IPS-15b (cell line): ENCODE data around the gene LRRC4C.

ENCODE experiments used
- H3K27me3 ChIP-seq: one replicate; pipeline ENCODE4 v1.6.1; 2013; ENCODE audit warnings: low read length; ENCODE audit not compliant: control insufficient read depth, insufficient read depth
- H3K36me3 ChIP-seq: one replicate; pipeline ENCODE4 v1.6.1; 2013; ENCODE audit warnings: low read length; ENCODE audit not compliant: control insufficient read depth, insufficient read depth
- H3K4me1 ChIP-seq: one replicate; pipeline ENCODE4 v1.6.1; 2013; ENCODE audit warnings: mild to moderate bottlenecking, low read length; ENCODE audit not compliant: control insufficient read depth, insufficient read depth
- H3K4me3 ChIP-seq: one replicate; pipeline ENCODE4 v1.5.1; 2013; ENCODE audit warnings: low read depth, low read length
- H3K9ac ChIP-seq: one replicate; pipeline ENCODE4 v1.6.1; 2013; ENCODE audit warnings: low read depth, mild to moderate bottlenecking, low read length
- H3K9me3 ChIP-seq: one replicate; pipeline ENCODE4 v1.6.1; 2013; ENCODE audit warnings: mild to moderate bottlenecking, low read length; ENCODE audit not compliant: control insufficient read depth, insufficient read depth

Gene LRRC4C

GRCh38 chr11:41382927-41383326, 76.5 kb downstream of the LRRC4C start:
- no peaks in the 10 kb centered on the region for H3K9me3 ChIP-seq
- H3K36me3 ChIP-seq, result no peaks in the 10 kb centered on the region
- H3K9ac ChIP-seq, result no peak overlapping the region
- H3K4me1 ChIP-seq, result peaks cover 12% of the 10 kb centered on the region
- H3K4me3 ChIP-seq, result no peak overlapping the region
- H3K27me3 ChIP-seq, result no peaks in the 10 kb centered on the region

GRCh38 chr11:41379084-41379483, 80.4 kb downstream of the LRRC4C start:
- Histone ChIP-seq H3K36me3 (no peaks in the 10 kb centered on the region), H3K4me3 (no peak overlapping the region), H3K9me3 (no peaks in the 10 kb centered on the region), H3K9ac (no peak overlapping the region), H3K27me3 (no peaks in the 10 kb centered on the region), H3K4me1 (peaks cover 12% of the 10 kb centered on the region)

- no peaks in the 10 kb centered on the region for H3K27me3 ChIP-seq
- no peaks in the 10 kb centered on the region for H3K36me3 ChIP-seq
- no peak overlapping the region for H3K4me3 ChIP-seq
- no peaks in the 10 kb centered on the region for H3K9me3 ChIP-seq
- peaks cover 7% of the 10 kb centered on the region for H3K4me1 ChIP-seq
- no peak overlapping the region for H3K9ac ChIP-seq
These were observed 81.6 kb downstream of the LRRC4C start for GRCh38 chr11:41377709-41378394.

GRCh38 chr11:41351825-41352224, 107.6 kb downstream of the LRRC4C start:
- Histone ChIP-seq H3K9me3 (no peaks in the 10 kb centered on the region), H3K36me3 (no peaks in the 10 kb centered on the region), H3K27me3 (no peaks in the 10 kb centered on the region), H3K4me3 (no peak overlapping the region), H3K4me1 (no peaks in the 10 kb centered on the region), H3K9ac (no peak overlapping the region)

- H3K9me3 ChIP-seq, result no peaks in the 10 kb centered on the region
- no peak overlapping the region for H3K4me3 ChIP-seq
- H3K4me1 ChIP-seq, result no peaks in the 10 kb centered on the region
- H3K36me3 ChIP-seq, result no peaks in the 10 kb centered on the region
- H3K27me3 ChIP-seq, result no peaks in the 10 kb centered on the region
- H3K9ac ChIP-seq, result no peak overlapping the region
These were observed 113.4 kb downstream of the LRRC4C start for GRCh38 chr11:41346042-41346441.

- Histone ChIP-seq H3K4me3 (no peak overlapping the region), H3K4me1 (no peaks in the 10 kb centered on the region), H3K27me3 (no peaks in the 10 kb centered on the region), H3K9me3 (no peaks in the 10 kb centered on the region), H3K36me3 (no peaks in the 10 kb centered on the region), H3K9ac (no peak overlapping the region)
These were observed 125.2 kb downstream of the LRRC4C start for GRCh38 chr11:41334007-41334933.

- Histone ChIP-seq H3K27me3 (no peaks in the 10 kb centered on the region), H3K4me1 (no peaks in the 10 kb centered on the region), H3K4me3 (no peak overlapping the region), H3K36me3 (no peaks in the 10 kb centered on the region), H3K9ac (no peak overlapping the region), H3K9me3 (no peaks in the 10 kb centered on the region)
These were observed 126.1 kb downstream of the LRRC4C start for GRCh38 chr11:41333357-41333756.

GRCh38 chr11:41328324-41328723, 131.1 kb downstream of the LRRC4C start:
- no peaks in the 10 kb centered on the region for H3K4me1 ChIP-seq
- H3K36me3 ChIP-seq, result no peaks in the 10 kb centered on the region
- H3K27me3 ChIP-seq, result no peaks in the 10 kb centered on the region
- H3K4me3 ChIP-seq, result no peak overlapping the region
- H3K9ac ChIP-seq, result no peak overlapping the region
- no peaks in the 10 kb centered on the region for H3K9me3 ChIP-seq

GRCh38 chr11:41323446-41323845, 136.0 kb downstream of the LRRC4C start:
- H3K27me3 ChIP-seq, result no peaks in the 10 kb centered on the region
- no peaks in the 10 kb centered on the region for H3K36me3 ChIP-seq
- no peak overlapping the region for H3K4me3 ChIP-seq
- no peak overlapping the region for H3K9ac ChIP-seq
- H3K9me3 ChIP-seq, result no peaks in the 10 kb centered on the region
- no peaks in the 10 kb centered on the region for H3K4me1 ChIP-seq

- H3K9ac ChIP-seq, result no peak overlapping the region
- no peaks in the 10 kb centered on the region for H3K4me1 ChIP-seq
- no peaks in the 10 kb centered on the region for H3K36me3 ChIP-seq
- H3K27me3 ChIP-seq, result no peaks in the 10 kb centered on the region
- no peaks in the 10 kb centered on the region for H3K9me3 ChIP-seq
- no peak overlapping the region for H3K4me3 ChIP-seq
These were observed 138.8 kb downstream of the LRRC4C start for GRCh38 chr11:41320653-41321052.

- no peaks in the 10 kb centered on the region for H3K36me3 ChIP-seq
- H3K4me3 ChIP-seq, result no peak overlapping the region
- no peak overlapping the region for H3K9ac ChIP-seq
- no peaks in the 10 kb centered on the region for H3K4me1 ChIP-seq
- H3K27me3 ChIP-seq, result no peaks in the 10 kb centered on the region
- H3K9me3 ChIP-seq, result no peaks in the 10 kb centered on the region
These were observed 139.2 kb downstream of the LRRC4C start for GRCh38 chr11:41320238-41320637.

GRCh38 chr11:41319434-41319833, 140.0 kb downstream of the LRRC4C start:
- Histone ChIP-seq H3K9ac (no peak overlapping the region), H3K4me3 (no peak overlapping the region), H3K9me3 (no peaks in the 10 kb centered on the region), H3K4me1 (no peaks in the 10 kb centered on the region), H3K36me3 (no peaks in the 10 kb centered on the region), H3K27me3 (no peaks in the 10 kb centered on the region)
